Coronary artery (tissue), 2 donors: ENCODE results near the gene TPRA1.

Experiments
- DNase-seq: peaks from one replicate; pipeline ENCODE4 v3.0.0-alpha.2; 2017; ENCODE audit warnings: low spot score
- H3K27ac ChIP-seq, 2 donors: fragments of 200-600 bp; sonication (generic); one replicate each; pipeline ENCODE4 v1.5.1; 2016 to 2019
- H3K4me3 ChIP-seq: fragments of 200-600 bp; sonication (generic); 2 replicates; pipeline ENCODE4 v1.5.1; 2016; ENCODE audit warnings: mild to moderate bottlenecking, moderate library complexity
- CTCF ChIP-seq: fragments of 200-600 bp; sonication (generic); IDR thresholded peaks from one replicate; pipeline ENCODE4 v1.5.1; 2019; ENCODE audit warnings: antibody characterized with exemption

TPRA1 gene

GRCh38 chr3:127544192-127544802, 46.2 kb downstream of the TPRA1 start:
- no peak for DNase-seq
- peak; percentile 62 for TF ChIP-seq CTCF
- Histone ChIP-seq H3K4me3 (no peak overlapping the region), H3K27ac (no peak overlapping the region)

GRCh38 chr3:127543441-127543840, 47.1 kb downstream of the TPRA1 start:
- Histone ChIP-seq H3K4me3 (no peak overlapping the region), H3K27ac (no peak overlapping the region)
- TF ChIP-seq CTCF = no peak
- DNase-seq = no peak

- Histone ChIP-seq H3K4me3 (no peak overlapping the region), H3K27ac (no peak overlapping the region)
- no peak for TF ChIP-seq CTCF
- DNase-seq = no peak
Observed at GRCh38 chr3:127542441-127542952, 48.0 kb downstream of the TPRA1 start.

- no peak for DNase-seq
- no peak overlapping the region for H3K27ac ChIP-seq
- no peak for TF ChIP-seq CTCF
Observed at GRCh38 chr3:127541320-127541719, 49.2 kb downstream of the TPRA1 start.

GRCh38 chr3:127539366-127540060, 51.0 kb downstream of the TPRA1 start:
- no peak for TF ChIP-seq CTCF
- Histone ChIP-seq H3K27ac (no peak overlapping the region), H3K4me3 (no peak overlapping the region)
- no peak for DNase-seq

More at GRCh38 chr3:127541320-127541719, 49.2 kb downstream of the TPRA1 start:
- H3K4me3 ChIP-seq = no peak overlapping the region

GRCh38 chr3:127538569-127538968, 52.0 kb downstream of the TPRA1 start:
- Histone ChIP-seq H3K27ac (no peak overlapping the region), H3K4me3 (no peak overlapping the region)
- TF ChIP-seq CTCF = no peak
- DNase-seq = no peak
